GM18909 (cell line): Measurements from ENCODE around the gene PRKN.

Experiments
- ATAC-seq: cut with Tn5 transposase; IDR thresholded peaks from one replicate; pipeline ENCODE4 v1.9.1; 2021; ENCODE audit warnings: mild to moderate bottlenecking; ENCODE audit not compliant: unreplicated experiment, poor library complexity

Gene PRKN

DNA sequence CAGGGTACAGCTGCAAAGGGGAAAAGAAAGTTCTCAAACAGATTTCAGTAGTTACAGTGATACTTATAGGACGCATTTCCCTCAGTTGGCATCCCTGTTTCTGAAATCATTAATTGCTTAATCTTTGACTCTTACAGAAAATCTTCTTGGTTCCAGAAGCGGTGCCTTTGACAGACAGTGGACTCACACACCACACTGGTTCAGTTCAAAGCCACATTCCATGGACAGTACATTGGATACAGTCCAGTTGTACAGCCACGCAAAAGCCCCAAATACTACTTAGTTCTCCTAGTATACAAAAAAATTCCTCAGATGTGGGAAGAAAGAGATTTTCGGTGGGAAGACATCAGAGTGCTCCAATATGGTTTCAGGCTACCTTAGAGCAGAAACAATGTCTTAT, 460.4 kb downstream of the PRKN start:
- ATAC-seq, result no peak

GRCh38 chr6:162264581-162264980, 463.0 kb downstream of the PRKN start:
- no peak for ATAC-seq

GRCh38 chr6:162262466-162263196, 464.9 kb downstream of the PRKN start:
- ATAC-seq, result no peak

DNA sequence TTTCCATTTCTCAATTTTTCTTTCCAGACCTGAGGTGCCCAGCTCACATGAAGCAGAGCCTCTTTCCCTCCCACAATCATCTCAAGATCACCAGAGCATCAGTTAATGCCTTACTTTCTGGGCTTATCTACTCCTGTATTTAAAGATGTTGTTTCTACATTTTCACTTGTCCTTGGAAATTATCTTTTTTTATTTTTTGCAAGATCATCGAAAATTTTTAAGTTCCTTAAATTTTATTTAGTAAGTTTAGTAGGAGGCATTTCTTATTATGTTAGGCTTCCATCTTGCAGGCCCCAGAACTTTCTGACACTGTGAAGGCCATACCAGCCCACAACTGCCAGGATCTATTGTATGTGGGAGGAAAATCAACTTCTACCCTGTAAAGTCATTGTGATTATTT, 466.0 kb downstream of the PRKN start:
- no peak for ATAC-seq

GRCh38 chr6:162260027-162260426, 467.5 kb downstream of the PRKN start:
- ATAC-seq, result no peak

DNA sequence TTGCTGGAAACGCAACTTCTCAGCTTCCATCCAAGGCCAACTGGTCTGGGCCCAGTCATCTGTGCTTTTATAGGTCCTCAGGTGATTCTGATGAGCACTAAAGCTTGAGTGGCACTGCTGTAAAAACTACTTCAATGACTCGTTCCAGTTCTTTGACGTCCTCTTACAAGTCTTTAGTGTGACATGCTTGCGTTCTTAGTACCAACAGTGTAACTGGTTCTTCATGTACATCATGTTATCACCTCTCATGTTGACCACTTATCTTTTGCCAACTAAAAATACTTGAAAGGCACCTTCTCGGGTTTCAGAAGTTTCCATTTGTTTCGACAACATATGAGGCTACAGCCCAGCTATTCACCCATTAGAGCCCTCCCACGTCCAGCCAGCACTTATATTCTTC, 468.9 kb downstream of the PRKN start:
- ATAC-seq, result no peak

- no peak for ATAC-seq
Observed at GRCh38 chr6:162256361-162256760, 471.2 kb downstream of the PRKN start.

- ATAC-seq, result no peak
Observed at GRCh38 chr6:162251257-162251656, 476.3 kb downstream of the PRKN start.

DNA sequence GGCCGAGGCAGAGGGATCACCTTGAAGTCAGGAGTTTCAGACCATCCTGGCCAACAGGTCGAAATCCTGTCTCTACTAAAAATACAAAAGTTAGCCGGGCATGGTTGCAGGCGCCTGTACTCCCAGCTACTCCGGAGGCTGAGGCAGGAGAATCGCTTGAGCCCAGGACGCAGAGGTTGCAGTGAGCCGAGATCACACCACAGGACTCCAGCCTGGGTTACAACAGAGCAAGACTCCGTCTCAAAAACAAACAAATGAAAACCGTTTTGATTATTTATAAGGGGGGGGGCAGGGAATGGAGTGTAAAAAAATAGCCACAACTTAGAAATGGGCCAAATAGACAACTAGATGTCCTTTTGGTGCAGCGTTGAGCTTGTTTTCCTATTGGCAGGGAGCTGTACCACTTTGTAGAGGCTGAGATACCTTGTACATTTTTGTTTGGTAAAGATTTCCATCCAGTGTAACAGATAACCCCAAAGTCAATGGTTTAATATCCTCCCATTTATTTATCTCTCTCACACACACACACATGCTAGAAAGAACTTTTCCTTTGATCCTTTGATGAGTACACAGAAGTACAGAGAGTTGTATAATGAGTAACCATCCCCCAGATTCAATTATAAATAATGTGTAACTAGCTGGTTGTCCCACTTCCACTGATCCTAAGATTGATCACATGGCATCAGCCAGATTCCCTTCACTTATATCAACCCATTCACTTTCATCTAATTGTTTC, 477.5 kb downstream of the PRKN start:
- ATAC-seq, result no peak

GRCh38 chr6:162245830-162246420, 481.6 kb downstream of the PRKN start:
- no peak for ATAC-seq

- no peak for ATAC-seq
Observed at GRCh38 chr6:162244031-162244430, 483.5 kb downstream of the PRKN start.

DNA sequence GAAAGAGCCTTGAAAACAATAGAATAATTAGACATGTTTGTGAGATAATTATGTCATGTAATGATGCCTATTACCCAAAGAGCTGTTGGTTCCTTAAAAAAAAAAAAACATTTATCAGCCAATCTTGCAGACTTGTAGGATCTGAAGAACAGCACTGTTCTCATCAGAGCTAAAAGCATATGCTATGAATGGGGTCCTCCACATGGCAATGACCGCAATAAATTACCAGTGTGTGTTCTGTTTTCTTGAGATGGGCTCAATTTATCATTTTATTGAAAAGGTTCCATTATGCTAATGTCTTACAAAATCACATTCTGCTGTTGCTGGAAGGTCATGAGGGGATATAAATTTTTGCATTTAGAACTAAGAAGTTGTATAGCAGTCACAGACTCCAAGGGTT, 484.7 kb downstream of the PRKN start:
- no peak for ATAC-seq

DNA sequence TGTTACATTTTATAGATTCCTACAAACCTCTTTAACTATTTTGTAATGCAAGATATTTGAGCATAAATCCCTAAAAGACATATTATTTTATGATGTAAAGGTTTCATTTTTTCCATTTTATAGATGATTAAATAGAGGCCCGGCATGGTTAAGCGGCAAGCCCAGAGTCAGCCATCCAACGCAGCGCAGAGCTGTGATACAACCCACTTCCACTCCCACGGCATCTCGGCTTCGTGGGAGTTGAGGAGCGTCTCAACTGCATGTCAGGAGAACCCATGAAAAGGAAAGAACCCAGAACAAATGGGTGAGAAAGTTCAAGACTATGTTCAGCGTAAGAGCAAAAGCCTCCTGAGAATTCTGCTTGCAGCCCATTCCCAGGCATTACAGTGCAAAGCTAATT, 488.2 kb downstream of the PRKN start:
- no peak for ATAC-seq

GRCh38 chr6:162238675-162239074, 488.9 kb downstream of the PRKN start:
- ATAC-seq, result no peak

DNA sequence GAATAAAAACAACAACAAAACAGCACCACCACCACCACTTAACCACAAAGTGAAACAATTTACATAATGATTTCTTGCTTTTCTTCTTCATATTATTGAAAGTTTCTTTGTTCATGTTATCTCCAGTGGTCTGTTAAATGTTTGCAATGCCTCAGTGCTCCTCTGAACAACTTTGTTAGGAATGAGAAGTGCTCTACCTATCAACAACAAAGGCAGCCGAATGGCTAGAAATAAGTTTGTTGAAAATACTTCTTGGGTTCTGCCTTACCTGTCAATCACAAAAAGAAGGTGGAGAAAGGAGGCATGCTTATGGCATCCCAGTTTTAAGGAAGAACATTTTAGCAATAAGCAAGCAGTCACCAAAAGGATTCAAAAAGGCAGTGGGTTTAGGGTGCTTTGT, 490.2 kb downstream of the PRKN start:
- ATAC-seq, result no peak

DNA sequence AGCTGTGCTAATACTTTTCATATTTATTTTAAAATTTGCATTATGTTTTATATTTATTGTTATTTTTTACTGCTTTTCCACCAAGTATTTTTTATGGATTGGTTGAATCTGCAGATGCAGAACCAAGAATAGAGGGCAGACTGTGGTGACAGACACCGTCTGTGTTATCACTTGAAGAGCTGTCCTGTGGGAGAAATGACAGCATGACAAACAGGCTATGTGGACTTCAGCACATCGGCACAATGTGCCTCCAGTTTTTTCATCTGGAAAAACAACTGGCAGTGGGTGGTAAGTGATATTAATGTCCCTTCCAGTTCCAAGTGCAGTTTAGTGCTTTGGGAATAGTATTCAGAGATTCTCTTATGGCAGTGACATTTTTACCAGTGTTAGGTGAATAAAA, 492.9 kb downstream of the PRKN start:
- no peak for ATAC-seq

- ATAC-seq, result no peak
Observed at GRCh38 chr6:162230147-162230752, 497.3 kb downstream of the PRKN start.

DNA sequence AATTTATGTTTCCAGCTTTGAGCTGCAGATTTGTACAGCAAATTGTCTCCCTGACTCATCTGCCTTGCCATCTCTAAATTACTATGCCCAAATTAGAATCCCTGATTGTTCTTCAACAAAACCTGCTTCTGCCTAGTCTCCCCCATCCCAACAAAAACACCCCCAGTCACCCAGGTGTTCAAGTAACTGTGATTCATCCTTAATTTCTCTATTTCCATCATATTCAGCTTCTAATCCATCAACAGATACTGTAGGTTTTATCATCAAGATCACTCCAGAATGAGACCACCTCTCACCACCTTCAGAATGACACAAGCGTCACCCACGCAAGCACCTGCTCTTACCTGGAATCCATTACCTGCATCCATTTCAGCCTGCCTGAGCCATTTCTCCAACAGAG, 498.5 kb downstream of the PRKN start:
- ATAC-seq, result no peak

DNA sequence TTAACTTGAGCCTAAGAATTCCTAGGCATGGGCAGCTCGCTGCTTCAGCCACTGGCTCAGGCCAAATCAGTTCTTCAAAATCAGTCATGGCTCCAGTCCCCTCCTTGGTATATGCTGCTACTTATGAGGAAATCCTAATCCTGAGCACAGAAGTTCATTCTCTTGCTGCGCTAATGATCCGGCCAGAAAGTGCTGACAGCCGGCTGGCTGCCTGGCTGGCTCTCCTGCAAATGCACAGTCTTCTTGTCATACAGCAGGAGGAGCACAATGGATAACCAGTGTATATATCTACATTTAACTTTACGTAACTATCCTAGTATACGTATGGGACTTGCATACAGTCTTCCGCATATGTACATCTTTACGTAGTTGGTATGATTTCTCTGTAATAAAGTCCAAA, 500.8 kb downstream of the PRKN start:
- no peak for ATAC-seq

DNA sequence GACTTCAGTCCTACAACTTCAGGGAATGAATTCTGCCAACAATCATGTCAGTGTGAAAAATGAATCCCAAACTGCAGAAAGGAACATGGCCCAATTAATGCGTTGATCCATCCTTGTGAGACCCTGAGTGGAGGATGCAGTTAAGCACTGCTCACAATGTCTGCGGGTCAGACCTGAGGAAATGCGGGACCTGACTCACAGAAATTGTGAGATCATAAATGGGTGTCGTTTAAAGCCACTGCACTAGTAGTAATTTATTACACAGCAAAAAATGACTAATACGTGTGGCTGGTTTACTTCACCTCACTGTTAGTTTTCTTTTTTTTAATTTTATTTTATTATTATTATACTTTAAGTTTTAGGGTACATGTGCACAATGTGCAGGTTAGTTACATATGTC, 505.0 kb downstream of the PRKN start:
- ATAC-seq, result no peak

- ATAC-seq, result no peak
Observed at GRCh38 chr6:162220876-162221275, 506.7 kb downstream of the PRKN start.
